DOHH2 (cell line): ENCODE results near the gene ROGDI.

Experiments used
- H3F3A ChIP-seq: fragments of 200-600 bp; sonication (generic), shearing (Covaris generic); 2 replicates; pipeline ENCODE4 v1.6.0; 2016; ENCODE audit warnings: antibody characterized with exemption, mild to moderate bottlenecking; ENCODE audit not compliant: control insufficient read depth, insufficient read depth
- H3K27ac ChIP-seq: fragments of 200-600 bp; sonication (generic); 2 replicates; pipeline ENCODE4 v1.5.1; 2014; ENCODE audit warnings: low read depth, mild to moderate bottlenecking, low read length, moderate library complexity
- H3K27me3 ChIP-seq: fragments of 200-600 bp; sonication (generic); 2 replicates; pipeline ENCODE4 v1.6.1; 2014; ENCODE audit warnings: mild to moderate bottlenecking, low read length, mixed read lengths; ENCODE audit not compliant: control insufficient read depth
- H3K36me3 ChIP-seq: fragments of 200-600 bp; sonication (generic); 2 replicates; pipeline ENCODE4 v1.6.1; 2014; ENCODE audit warnings: mild to moderate bottlenecking, low read length, moderate library complexity, mixed read lengths; ENCODE audit not compliant: control insufficient read depth
- H3K4me1 ChIP-seq: fragments of 200-600 bp; sonication (generic); 2 replicates; pipeline ENCODE4 v1.6.1; 2014; ENCODE audit warnings: mild to moderate bottlenecking, low read length, mixed read lengths; ENCODE audit not compliant: control insufficient read depth
- H3K4me2 ChIP-seq: fragments of 200-600 bp; sonication (generic); 2 replicates; pipeline ENCODE4 v1.6.0; 2014; ENCODE audit warnings: mild to moderate bottlenecking, low read length, moderate library complexity
- H3K4me3 ChIP-seq: fragments of 200-600 bp; sonication (generic); 2 replicates; pipeline ENCODE4 v1.5.1; 2014; ENCODE audit warnings: mild to moderate bottlenecking, low read length, mixed read lengths
- H3K79me2 ChIP-seq: fragments of 200-600 bp; sonication (generic); 2 replicates; pipeline ENCODE4 v1.6.1; 2014; ENCODE audit warnings: mild to moderate bottlenecking, low read length, mixed read lengths; ENCODE audit not compliant: control insufficient read depth
- H3K9me2 ChIP-seq: fragments of 200-600 bp; sonication (generic); replicated peaks from 2 replicates; pipeline ENCODE4 v1.6.1; 2014; ENCODE audit warnings: mild to moderate bottlenecking, low read length, mixed read lengths; ENCODE audit not compliant: control insufficient read depth
- H3K9me3 ChIP-seq: fragments of 200-600 bp; sonication (generic); 2 replicates; pipeline ENCODE4 v1.6.1; 2014; ENCODE audit warnings: antibody characterized with exemption, low read length, mixed read lengths; ENCODE audit not compliant: control insufficient read depth, insufficient read depth
- H4K20me1 ChIP-seq: fragments of 200-600 bp; sonication (generic); 2 replicates; pipeline ENCODE4 v1.6.0; 2014; ENCODE audit warnings: low read depth, mild to moderate bottlenecking, antibody characterized with exemption, low read length, moderate library complexity; ENCODE audit not compliant: control insufficient read depth, insufficient read depth
- CTCF ChIP-seq: fragments of 200-600 bp; sonication (generic); IDR thresholded peaks from one replicate; pipeline ENCODE4 v1.5.1; 2014; ENCODE audit warnings: antibody characterized with exemption, mild to moderate bottlenecking, low read depth, low read length; ENCODE audit not compliant: poor library complexity, severe bottlenecking
- EZH2phosphoT487 ChIP-seq: fragments of 200-600 bp; sonication (generic); IDR thresholded peaks from 2 replicates; pipeline ENCODE4 v1.6.1; 2017; ENCODE audit warnings: borderline replicate concordance, mild to moderate bottlenecking, antibody characterized with exemption, low read length, moderate library complexity, mixed read lengths

The ROGDI gene

GRCh38 chr16:4747906-4748681 is 54.3 kb downstream of the ROGDI start:
- Histone ChIP-seq H3K9me3 (no peaks in the 10 kb centered on the region), H3K36me3 (peaks cover 24% of the 10 kb centered on the region), H3K4me1 (peaks cover 28% of the 10 kb centered on the region), H3K9me2 (no peaks in the 10 kb centered on the region), H3F3A (no peaks in the 10 kb centered on the region), H3K4me3 (no peak overlapping the region), H4K20me1 (no peaks in the 10 kb centered on the region), H3K4me2 (peak overlapping the region; percentile 12; the same call in 1 of the 2 replicates), H3K79me2 (no peaks in the 10 kb centered on the region), H3K27ac (no peak overlapping the region), H3K27me3 (no peaks in the 10 kb centered on the region)
- no peak for TF ChIP-seq EZH2phosphoT487
- no peak for TF ChIP-seq CTCF

DNA sequence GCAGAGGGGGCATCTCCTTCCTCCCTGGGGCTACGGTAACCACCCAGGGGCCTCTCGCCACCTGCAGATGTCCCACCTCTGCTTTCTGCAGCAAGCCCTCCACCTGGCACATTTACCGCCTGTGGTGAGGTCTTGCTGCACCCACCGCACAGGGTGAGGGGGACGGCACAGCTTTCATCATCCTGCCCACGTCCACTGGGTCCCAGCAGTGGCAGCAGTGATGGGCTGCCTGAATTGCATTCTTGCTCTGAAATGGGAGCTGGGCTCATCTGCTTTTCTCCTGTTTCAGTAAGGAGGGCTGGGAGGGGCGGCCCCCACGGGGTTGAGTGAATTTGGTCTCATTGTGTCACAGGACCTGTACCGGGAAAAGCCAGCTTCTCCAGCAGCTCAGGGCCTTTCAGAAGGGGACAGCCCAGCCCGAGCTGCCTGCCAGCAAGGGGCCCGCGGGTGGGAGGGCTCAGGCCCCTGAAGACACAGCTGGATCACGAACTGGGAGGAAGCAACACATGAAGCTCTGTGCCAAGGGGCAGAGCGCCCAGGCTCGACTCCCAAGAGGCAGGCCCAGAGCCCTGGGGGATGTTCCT is 55.4 kb downstream of the ROGDI start:
- Histone ChIP-seq H3K27me3 (no peaks in the 10 kb centered on the region), H3K9me2 (no peaks in the 10 kb centered on the region), H3K36me3 (peaks cover 14% of the 10 kb centered on the region), H3K27ac (no peak overlapping the region), H3K9me3 (no peaks in the 10 kb centered on the region), H3K4me3 (no peak overlapping the region), H3K79me2 (no peaks in the 10 kb centered on the region), H3K4me1 (peaks cover 34% of the 10 kb centered on the region), H3F3A (no peaks in the 10 kb centered on the region), H3K4me2 (peak overlapping the region; percentile 12; the same call in 1 of the 2 replicates), H4K20me1 (no peaks in the 10 kb centered on the region)
- TF ChIP-seq EZH2phosphoT487, result no peak
- TF ChIP-seq CTCF, result no peak
